GM19238 (cell line): Measurements from ENCODE around the gene DPH3.

ENCODE experiments used
- DNase-seq: peaks from one replicate; pipeline ENCODE4 v3.0.0; 2011; ENCODE audit warnings: low spot score; ENCODE audit not compliant: insufficient read length

The DPH3 gene

DNA sequence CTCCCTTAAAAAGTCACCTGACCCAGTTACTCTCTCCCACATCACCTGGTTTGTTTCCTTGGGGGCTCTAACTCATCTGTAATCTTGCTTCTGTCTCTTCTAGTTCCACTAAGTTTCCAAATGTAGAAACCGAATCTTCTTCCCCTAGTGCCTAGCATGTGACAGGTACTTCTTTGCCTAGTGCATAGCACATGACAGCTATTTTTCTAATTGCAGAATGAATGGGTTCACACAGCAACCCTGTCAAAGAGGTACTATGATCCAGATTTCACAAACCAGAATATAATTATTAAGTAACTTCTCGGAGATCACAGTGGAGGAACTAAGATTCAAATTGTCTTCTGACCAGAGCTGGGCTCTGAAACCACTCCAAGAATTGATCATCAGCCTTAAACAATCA lies 7.4 kb downstream of the DPH3 start:
- DNase-seq: no peak

DNA sequence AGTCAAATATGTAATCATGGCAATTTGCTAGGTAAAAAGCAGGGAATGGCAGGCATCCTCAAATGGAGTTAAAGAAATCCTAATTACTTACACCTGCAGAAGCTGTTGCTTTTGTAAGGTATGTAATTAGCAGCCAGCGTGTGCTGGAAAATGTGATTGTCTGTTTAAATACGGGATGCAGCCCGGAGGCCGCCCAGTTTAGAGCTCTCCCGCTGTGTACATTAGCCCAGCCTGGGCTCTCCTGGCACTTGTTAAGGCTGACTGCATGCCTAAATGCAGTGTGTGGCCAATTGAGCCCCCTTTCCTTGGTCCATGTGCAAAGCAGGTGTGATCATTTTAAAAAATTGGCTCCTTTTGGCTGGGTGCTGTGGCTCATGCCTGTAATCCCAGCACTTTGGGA lies 9.0 kb downstream of the DPH3 start:
- DNase-seq: no peak

DNA sequence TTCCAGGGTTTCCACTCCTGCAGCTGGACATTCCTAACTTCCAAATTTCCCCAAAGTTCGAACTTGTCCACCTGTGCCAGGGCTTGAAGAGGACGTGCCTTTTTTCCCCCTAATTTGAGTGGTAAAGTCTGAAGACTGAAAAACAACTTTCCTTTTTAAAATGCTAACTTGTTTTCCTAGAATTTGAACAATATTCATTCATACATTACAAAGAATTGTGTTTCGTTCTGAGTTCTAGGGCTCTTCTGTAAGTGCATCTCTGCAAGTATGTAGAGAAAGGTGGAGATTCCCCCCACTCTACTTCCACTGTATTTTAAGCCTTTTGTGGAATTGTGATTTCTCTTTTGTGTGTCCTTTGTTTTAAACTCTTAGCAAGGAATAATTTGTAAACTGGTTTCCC lies 9.4 kb downstream of the DPH3 start:
- DNase-seq: no peak

DNA sequence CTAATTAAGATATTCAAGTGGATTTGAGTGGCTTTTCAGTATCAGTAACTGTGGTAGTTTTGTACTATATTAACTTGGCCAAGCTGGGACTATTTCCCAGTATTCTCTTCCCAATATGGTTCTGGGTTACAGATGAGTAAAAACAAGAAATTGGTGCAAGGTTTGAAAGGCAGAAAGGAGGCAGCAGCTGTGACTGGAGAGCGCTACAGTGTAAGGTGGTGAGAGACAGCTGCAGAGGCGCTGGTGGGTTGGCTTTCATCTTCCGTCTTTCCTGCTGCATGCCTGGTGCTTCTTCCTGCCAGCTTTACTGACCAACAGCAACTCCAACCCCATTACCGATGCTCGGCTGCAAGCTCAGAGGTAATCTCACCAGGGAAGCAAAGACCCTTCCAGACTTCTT lies 9.8 kb downstream of the DPH3 start:
- no peak for DNase-seq

DNA sequence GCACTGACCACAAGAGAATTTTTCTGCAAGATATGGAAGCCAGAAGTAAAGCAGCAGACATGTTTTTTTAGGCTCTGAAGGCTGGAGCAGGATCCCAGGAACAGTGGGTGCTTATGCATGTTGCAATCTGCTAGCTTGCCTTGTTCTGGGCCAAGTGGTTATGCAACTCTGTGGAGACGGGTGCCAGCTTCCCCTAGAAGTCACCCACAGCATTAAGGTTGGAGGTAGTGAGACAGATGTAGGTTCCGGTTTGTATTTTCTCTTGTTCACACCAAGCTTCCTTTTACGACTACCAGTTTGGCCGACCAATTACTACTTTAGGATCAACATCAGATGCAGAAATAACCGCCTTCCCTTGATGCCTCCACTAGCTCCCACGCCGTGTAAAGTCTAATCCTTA lies 11.1 kb downstream of the DPH3 start:
- no peak for DNase-seq

DNA sequence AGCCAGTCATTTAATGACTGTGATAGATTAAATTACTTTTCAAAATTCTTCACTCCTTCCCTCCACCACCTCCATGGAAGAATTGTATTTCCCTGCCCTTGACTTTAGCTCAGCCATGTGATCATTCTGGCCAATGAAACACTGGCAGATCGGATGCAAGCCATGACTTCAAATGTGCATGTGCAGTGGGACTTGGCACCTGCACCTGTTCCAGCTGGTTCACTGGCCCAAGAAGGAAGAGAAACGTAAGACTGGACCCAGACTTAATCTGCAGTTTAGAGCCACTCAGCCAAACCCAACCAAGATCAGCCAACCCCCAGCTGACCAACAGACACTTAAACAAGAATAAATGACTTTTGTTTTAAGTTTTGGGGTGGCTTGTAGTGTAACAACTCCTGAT lies 11.8 kb downstream of the DPH3 start:
- DNase-seq: no peak

DNA sequence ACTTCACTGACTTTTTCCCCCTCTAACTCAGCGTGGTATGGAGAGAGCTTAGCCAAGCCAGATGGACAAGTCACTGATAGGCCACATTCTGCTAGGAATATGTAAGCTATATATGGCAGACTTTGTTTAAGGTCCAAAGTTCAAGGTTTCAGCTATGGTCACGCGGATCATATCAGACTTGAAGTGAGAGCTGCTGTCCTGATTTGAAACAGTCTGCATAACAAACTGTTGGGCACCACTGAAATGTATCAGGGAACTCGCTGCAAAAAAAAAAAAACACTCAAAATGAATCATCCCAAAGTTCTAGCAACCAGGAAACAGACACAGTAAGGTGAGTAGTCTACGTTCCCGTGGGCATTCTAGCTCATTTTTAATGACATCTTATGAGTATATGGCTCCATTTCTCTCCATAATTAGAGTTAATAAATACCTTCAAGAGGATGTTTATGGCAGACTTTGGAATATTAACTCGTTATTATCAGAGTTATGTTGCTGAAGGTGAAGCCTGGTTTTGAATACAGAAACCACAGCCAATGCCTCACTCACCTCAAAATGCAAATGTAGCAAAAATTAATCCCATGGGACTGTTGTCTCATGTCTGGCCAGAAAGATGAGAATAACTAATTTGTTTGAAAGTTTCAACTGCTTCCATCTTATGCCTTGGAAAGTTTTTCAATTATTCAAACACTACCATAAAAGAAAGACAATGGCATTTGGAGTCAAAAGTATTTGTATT lies 12.3 kb downstream of the DPH3 start:
- no peak for DNase-seq

DNA sequence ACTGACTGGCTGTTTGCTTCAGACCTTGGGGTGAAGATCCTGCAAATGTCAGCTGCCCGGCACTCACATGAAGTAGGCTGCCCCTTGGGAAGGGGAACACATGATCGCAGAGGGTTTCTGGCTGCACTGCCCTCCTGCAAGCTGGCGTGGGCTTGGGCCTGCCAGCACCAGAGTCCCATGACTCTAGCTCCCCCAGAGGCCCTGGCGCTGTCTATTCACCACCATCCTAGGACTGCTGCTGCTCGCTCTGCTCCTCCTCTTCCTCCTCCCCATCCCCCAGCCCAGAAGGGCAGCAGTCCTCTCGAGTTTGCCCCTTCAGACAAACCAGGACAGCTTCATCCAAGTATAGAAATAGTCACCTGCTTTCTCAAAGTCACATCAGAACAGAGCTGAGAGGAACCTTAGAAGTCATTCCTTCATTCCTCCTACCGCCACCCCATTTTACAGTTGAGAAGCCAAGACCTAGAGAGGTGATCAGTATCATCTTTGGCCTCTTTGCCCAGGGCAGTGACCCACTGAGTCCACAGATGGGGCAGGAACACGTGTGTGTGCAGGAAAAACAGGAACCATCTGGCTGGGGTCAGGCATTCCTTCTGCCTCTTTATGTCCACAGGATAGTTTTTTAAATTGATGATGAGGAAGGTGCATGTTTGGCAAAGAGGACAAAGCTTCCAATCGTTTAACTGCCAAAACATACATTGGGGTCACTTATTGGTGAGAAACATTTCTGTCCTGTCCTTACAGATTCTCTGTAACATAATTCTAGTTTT lies 13.2 kb downstream of the DPH3 start:
- DNase-seq: no peak

DNA sequence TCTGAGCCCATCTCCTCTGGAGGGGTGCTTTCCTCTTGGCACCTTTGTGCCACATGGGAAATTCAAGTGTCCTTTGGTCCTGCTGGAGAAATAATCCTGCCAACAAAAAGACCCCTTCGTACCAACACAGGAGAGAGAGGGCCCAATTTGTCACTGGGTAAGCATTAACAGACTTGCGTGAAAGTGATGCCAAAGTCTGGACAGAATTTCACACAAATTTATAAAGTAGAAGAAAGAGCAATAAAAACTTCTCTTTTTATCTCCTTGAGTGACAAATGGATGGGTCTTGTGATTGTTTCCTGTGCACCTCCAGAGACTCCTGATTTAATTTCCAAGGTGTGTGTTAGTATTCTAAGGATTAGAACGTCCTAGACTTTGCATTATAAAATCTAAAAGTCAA lies 14.9 kb downstream of the DPH3 start:
- no peak for DNase-seq

DNA sequence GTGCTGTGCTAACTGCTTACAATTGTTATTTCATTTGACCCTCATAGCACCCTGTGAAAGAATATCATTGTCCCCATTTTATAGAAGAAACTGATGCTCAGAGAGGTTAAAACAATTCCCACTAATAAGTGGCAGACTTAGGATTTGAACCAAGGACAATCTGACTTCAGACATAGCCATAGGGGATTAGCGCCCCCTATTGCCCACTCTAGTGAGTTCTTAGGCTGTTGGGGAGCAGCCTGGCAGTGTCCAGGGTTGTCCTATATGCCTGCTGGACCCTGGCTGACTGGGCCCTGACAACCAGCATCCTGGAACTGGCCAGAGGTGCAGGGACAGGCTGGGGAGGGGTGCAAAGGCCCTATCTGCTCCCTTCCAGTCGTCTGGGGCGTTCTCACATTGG lies 15.4 kb downstream of the DPH3 start:
- DNase-seq: no peak

DNA sequence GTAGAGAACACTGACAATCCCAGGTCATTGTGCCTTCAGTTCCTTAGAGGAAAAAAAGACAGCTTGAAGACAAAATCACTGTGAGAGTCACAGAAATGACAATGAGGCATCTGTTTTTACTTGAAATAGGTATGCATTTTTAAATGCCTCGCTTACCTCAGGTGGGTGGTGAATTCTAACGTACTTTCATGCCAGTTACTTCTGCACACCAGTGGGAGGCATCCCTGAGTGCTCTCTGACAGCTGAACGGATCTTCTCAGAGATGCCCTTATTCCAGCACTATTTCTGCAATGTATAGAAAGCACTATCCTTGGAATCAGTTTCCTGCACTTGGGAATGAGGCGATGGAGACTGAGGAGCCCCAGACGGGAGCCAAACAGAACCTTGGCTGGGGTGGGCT lies 16.2 kb downstream of the DPH3 start:
- no peak for DNase-seq

DNA sequence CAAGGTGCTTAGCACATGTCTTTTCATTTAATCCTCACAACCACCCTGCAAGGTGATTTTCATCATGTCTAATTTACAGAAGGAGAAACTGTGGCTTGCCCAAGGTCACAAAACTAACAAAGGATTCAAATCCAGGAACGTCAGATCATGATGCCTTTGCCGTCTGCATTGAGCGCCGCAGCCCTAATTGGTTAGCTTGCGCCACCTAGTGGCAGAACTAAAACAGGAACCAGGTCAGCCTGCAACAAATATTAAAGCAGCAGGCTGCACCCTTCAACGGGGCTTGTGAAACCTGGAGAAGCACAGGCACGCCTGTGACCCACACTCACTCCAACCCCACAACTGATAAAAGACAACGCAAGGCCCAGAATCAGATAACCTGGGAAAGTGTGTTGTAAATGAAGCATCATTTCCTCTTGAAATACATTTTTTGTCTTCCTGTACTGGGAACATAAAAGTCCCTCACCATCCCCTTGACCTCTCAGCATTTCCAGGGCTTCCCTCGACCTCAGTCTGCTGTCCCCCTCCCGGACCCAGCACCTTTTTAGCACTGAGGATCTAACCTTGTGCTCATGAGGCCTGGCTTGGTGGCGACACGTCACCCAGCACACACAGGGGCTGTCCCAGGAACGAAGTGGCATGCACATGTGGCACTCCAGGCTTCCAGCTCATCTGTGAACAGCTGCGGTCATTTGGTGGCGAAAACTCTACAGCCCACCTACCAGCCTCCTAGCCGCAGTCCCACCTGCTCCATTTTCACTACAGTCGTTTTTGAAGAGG lies 17.3 kb downstream of the DPH3 start:
- peak; percentile 37 for DNase-seq

DNA sequence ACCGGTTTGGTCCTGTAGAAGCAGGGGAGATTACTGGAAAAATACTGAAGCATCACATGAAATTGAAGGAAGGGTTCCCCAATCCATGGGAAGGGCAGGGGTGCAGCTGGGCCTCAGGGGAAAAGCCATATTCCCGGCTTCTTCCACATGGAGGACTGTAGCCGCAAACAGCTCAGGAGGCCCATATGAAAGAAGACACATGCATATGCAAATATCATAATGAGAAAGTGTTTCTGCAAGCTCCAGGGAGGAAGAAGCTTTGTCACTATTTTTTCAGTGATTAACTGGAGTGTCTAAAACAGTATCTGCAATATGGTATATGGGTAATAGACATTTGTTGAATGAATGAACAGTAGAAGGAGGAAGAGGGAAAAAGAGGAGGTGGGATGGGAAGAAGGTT lies 19.1 kb downstream of the DPH3 start:
- DNase-seq: no peak

DNA sequence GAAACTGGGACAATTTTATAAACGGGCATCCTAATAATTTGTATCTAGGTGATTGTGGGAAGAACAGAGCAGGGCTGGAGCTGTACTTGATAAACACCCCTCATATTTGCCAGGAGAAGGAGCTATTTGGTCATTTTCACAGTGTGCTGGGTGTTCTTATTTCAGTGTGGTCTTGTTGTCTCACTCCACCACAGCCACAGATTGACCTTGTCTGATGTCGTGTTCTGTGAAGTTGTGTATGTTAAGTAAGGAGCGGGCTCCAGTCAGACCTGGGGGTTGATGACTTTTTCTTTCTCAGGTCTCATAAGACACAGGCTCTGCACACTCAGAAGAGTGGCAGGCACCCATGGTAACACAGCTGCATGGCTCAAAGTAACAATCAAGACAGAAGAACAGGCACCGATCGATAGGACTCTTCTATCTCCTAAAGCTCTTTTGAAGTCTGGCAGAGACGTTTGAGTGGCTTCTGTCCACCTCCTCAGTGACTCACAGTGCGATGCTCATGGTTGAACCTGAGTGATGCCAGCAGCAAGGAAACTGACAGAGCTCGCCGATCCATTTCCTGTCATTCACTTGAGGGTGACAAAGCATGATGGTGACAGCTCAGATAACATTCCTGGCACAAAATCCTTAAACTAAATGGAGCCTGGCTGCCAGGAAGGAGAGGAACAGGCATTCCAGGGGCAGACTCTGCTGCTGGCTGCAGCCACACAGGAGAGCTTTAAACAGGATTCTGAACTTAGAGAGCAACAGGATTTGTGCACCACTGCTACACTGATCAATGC lies 20.8 kb downstream of the DPH3 start:
- no peak for DNase-seq

DNA sequence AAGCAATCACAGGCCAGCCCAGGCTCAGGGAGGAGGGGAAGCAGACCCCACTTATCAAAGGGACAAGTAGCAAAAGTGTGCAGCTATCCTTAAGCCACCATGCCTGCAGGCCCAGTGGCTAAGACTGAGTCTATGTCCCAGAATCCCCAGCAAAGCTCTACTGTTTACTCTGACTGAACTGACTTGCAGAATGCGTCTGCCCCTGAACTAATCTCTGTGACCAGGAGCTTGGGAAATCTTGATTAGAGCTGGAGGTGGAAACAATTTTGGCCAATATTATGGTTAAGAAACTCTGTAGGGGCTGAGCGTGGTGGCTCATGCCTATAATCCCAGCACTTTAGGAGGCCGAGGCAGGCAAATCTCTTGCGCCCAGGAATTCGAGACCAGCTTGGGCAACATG lies 22.6 kb downstream of the DPH3 start:
- DNase-seq: no peak

DNA sequence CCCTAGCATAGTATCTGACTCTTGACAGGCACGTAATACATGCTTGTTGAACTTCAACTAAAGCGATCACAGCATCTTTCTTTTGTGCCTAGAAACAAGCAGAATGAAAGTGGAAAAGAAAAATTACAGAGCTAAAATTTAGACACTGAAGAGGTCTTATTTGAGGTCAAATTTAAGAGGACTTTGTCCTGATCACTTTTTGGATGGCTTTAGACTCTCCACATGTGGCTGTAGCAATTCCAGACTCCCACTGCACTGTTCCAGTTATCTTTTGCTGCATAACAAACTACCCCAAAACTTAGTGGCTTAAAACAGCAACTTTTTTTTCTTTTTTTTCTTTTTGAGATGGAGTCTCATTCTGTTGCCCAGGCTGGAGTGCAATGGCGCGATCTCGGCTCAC lies 23.5 kb downstream of the DPH3 start:
- no peak for DNase-seq

DNA sequence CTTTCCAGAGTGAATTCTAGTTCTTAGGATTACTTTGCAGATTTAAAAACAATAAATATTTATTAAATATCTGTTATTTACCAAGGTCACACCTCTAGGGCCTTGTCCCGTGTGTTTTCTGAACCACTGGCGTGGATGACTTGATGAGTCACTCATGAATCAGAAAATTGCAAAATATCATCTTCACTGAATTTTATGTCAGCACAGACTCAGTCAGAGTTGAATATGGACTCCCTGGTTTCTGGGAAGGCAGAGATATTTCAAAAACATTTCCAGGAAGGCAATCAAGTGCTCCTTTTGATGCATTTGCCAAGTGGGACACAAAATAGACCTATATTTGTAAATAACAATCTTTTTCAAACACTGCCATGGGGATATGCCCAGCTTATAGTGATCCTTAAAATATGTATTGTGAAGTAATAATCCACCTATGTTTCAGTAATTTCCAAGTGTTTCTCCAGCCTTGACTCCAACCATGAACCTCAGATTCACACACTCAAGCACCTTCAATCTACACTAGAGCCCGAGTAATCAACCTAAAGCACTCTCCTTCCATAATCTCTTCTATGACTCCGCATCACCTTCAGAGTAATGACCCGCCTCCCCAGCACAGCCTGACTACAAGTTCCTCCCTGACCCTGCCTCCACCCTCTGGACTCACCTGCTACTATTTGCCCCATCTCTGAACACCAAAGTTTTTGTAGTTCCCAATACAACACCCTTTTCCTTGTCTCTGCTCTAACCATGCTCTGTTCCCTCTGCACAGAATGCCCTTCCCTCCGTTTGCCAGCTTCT lies 24.3 kb downstream of the DPH3 start:
- no peak for DNase-seq

DNA sequence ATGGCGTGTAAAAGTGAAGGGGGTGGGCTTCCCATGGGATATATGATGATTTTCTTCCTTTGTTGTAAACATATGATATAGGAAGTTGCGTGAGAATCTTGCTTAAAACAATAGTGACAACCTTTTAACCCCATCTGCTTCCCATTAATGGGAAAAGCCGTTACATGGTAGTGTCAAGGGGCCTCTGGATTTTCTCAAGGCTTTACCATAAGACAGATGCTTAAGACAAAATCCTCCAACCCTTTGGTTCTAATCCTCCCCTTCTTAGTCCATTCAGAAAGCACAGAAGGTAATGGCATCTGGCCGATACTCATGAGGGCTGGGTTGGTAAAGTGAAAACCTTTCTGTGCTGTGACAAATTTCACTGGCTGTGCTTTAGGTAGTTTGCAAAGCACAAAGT lies 25.0 kb downstream of the DPH3 start:
- DNase-seq: no peak

DNA sequence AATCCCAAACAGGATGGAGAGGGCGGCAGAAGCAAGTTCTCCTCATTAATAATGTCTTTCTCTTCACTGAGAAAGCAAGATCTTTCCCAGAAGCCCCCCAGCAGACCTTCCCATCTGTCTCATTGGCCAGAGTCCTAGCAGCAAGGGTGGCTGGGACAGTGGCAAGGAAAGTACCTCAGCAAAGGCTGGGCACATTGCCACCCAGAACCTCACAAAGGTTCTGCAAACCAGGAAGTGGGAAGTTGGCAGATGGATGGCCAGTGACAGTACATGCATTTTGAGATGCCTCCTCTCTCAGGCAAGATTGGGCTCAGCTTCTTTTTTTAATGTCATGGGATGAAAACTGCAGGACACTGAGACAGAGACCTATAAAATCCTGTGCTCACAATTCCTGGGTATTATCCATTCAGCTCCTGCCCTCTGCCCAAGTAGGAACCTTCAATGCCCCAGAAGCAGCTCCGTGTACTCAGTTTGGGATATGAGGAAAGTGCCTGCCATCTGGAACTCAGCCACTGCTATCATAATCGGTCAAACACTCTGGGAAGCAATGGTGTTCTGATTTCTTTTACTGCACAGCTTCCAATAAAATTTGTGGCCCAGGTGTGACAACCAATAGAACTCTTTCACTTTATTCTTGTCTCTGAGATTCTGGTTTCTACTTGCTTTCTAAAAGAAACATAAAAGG lies 25.5 kb downstream of the DPH3 start:
- DNase-seq: no peak

DNA sequence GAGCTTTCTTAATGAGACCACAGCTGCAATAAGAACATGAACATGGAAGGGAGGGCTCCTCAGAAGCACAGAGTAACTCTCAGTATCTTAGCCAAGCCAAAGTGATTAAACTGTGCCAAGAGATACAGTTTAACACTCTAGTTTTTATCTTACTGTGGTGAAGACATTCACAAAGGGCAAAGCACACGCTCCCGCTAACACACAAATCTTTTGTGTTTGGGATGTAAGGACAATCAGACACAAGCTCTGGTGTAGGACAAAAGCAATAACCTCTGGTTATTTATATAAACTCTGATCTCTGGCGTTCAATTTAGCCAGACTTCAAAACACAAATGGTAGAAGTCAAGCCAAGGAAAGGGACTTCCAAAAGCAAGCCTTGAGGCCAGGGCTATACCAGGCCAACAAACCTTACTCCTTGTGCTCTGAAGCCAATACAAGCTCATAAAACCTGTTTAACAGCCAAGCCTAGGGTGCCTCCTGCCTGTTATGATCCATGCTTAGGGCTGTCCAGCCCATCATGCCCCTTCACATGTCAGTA lies 27.8 kb downstream of the DPH3 start:
- no peak for DNase-seq
